WTC11 (cell line): Measurements from ENCODE around the gene PFKFB4.

ENCODE experiments used
- ATF3 ChIP-seq: sonication (generic); formaldehyde crosslinking; conservative IDR thresholded peaks from 2 replicates; pipeline ENCODE4 v1.8.1; 2022; ENCODE audit warnings: mild to moderate bottlenecking, missing genetic modification reagents
- CTCF ChIP-seq: fragments of 200-600 bp; IDR thresholded peaks from 2 replicates; pipeline ENCODE4 v1.8.0; 2022; ENCODE audit warnings: antibody characterized with exemption
- E2F1 ChIP-seq: sonication (generic); formaldehyde crosslinking; IDR thresholded peaks from 2 replicates; pipeline ENCODE4 v1.8.0; 2022; ENCODE audit warnings: mild to moderate bottlenecking, missing genetic modification reagents
- FOXP1 ChIP-seq: sonication (generic); formaldehyde crosslinking; IDR thresholded peaks from 2 replicates; pipeline ENCODE4 v1.8.0; 2022; ENCODE audit warnings: missing genetic modification reagents, mild to moderate bottlenecking, moderate library complexity, borderline replicate concordance
- NR3C1 ChIP-seq: sonication (generic); formaldehyde crosslinking; conservative IDR thresholded peaks from 2 replicates; pipeline ENCODE4 v1.8.1; 2023; ENCODE audit warnings: low read depth, mild to moderate bottlenecking, missing genetic modification reagents
- PRRX2 ChIP-seq: fragments of 250-450 bp; sonication (Bioruptor Pico); IDR thresholded peaks from 2 replicates; pipeline ENCODE4 v1.8.0; 2021; ENCODE audit warnings: mild to moderate bottlenecking
- USF2 ChIP-seq: sonication (generic); formaldehyde crosslinking; IDR thresholded peaks from 2 replicates; pipeline ENCODE4 v1.8.1; 2023; ENCODE audit warnings: mild to moderate bottlenecking, missing genetic modification reagents, moderate library complexity

- TF ChIP-seq CTCF (no peak), E2F1 (CRISPR knock-in tag) (no peak), PRRX2 (no peak), FOXP1 (CRISPR knock-in tag) (no peak), USF2 (CRISPR knock-in tag) (no peak), NR3C1 (no peak), ATF3 (CRISPR knock-in tag) (no peak)
These were observed 28.2 kb upstream of the PFKFB4 start for GRCh38 chr3:48584836-48585235.
